GM18511 (cell line): Measurements from ENCODE around the gene RASSF3.
A peak's percentile ranks its signal among the peaks of the same experiment; 100 is the strongest.

Source experiments
- ATAC-seq: cut with Tn5 transposase; IDR thresholded peaks from one replicate; pipeline ENCODE4 v1.9.1; 2021; ENCODE audit warnings: mild to moderate bottlenecking, moderate library complexity; ENCODE audit not compliant: unreplicated experiment

Gene RASSF3

GRCh38 chr12:64667793-64668192, 57.5 kb downstream of the RASSF3 start:
- ATAC-seq = no peak

DNA sequence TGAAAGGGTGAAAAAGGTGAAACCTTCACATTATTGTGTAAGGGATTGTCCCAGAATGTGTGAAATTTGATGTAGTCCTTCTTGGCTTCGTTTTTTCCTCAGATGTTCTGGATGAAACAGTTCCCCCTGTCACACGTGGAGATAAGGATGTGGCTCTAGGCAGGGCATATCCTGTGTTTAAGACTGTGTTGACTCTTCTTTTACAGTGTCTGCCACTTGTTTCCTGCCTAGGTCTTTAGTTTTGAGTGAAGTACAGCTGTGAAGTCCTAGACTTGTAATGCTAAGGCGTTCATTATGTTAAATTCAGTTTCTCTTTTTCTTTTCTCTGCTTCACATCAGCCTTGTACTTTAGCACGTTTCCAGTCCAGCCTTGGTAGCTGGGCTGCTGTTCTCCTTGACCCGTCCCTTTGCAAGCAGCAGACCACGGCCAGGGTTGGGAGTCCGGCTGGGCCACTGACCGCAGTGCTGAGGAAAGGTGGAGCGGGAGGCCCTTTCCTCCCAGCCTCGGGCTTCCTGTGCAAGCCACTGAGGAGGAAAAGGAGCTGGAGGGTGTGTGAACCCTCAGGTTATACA, 59.1 kb downstream of the RASSF3 start:
- ATAC-seq = peak; percentile 68

DNA sequence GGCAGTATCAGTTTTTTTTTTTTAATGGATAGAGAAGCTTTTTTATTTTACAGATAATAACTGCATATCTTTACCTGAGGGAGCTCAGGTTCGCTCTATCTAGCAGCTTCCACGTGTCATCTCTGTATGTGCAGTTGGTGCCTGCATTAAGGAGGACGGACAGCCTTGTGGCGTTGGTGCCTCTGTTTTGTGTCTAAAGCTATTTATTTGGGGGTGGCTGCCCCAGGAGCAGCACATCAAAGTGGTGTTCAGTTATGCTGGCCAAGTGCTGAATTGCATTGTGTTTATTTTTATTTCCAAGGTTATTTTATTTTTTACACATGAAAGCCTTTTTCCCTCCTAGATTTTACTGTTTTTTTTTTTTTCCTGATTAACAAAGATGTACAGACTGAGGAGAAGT, 59.7 kb downstream of the RASSF3 start:
- ATAC-seq = no peak

DNA sequence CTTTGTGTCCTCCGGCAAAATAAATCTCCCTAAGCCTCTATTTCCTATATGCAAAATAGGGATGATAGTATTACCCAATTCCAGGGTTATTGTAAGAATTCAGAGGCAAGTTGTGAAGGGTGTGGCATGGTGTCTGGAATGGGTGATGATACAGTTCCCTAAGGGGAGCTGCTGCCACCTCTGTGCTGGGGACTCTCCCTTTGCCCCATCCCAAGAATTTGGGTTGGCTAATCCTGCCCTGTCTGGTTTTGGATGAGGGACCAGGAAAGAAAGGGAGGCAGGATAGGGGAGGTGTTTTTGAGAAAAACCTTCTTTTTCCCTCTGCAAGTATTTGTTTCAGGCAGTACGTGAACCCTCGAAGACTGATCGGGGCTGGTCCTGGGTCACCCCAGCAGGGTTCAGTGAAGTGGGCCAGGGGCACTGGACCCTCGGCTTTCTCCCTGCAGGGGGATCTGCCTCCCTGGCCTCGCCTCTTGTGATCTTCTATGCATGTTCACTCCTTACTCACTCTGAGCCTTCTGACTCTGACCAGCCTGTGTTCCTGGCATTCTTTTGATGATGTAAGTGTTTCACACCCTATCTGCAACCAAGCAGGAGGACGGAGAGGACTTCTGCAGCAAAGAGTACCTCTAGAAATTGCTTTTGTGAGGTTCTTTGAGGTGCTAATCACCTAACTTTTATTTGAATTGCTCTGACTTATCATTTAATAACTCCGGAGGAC, 60.8 kb downstream of the RASSF3 start:
- no peak for ATAC-seq

DNA sequence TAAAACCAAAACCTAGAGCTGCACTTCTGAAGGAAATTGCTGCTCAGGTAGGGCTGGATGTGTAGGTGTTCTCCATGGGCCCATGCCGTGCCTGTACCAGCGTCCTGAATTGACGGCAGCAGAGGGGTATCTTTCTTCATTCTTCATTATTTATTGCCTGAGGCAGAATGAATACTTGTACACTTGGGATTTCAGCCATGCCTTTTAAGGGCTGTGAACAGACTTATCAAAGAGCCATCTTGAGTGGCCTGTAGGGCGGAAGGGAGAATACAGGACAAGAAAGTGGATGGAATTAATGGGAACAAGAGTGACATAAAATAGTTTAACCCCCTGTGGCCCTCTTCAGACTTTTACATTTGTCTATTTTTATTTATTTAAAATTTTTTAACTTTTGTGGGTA, 61.4 kb downstream of the RASSF3 start:
- no peak for ATAC-seq

- ATAC-seq = no peak
These were observed 62.7 kb downstream of the RASSF3 start for GRCh38 chr12:64672925-64673409.

- ATAC-seq = no peak
These were observed 63.3 kb downstream of the RASSF3 start for GRCh38 chr12:64673490-64674169.

- no peak for ATAC-seq
These were observed 64.2 kb downstream of the RASSF3 start for GRCh38 chr12:64674367-64674922.

- no peak for ATAC-seq
These were observed 65.5 kb downstream of the RASSF3 start for GRCh38 chr12:64675795-64676194.

DNA sequence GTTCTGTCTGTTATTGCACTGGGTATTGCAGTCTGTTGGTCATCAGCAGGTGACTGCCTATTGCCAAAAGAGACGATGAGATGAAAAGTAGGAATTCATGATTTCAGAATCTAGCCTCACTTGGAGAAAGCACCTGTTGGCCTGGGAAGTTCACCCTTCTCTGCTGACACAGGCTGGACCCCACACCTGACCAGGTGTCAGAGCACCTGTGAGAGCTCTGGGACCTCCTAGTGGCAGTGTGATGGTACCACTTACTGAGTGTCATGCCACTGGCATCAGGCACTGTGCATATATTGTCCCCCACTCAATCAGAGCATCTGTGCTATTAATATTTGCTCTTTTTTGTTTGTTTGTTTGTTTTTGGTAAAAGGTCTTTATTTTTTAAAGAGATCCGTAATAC, 68.0 kb downstream of the RASSF3 start:
- ATAC-seq = no peak

GRCh38 chr12:64678835-64679234, 68.5 kb downstream of the RASSF3 start:
- no peak for ATAC-seq

DNA sequence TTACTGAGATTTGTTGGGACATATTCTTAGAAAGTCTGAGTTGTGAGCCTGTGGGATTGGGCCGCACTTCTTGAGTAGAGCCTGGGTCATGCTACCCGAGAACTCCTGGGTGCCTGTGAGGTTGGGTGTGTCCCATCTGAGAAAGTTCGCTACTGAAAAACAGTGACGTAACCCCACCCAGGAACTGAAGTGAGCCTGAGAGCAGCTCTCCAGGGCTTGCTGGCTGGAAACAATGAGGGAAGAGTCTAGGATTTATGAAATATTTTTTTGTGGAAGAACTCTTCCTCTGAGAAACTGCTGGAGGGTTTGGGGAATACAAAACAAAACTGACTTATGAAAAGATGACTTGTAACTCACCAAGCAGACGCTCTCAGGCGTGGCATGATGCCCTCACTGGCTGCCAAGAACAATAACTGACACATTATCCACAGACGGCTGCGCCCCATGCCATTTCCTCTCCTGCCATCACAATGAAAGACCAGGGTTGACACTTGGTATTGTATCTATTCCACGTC, 69.2 kb downstream of the RASSF3 start:
- peak; percentile 52 for ATAC-seq

- ATAC-seq = no peak
These were observed 69.9 kb downstream of the RASSF3 start for GRCh38 chr12:64680235-64680634.

DNA sequence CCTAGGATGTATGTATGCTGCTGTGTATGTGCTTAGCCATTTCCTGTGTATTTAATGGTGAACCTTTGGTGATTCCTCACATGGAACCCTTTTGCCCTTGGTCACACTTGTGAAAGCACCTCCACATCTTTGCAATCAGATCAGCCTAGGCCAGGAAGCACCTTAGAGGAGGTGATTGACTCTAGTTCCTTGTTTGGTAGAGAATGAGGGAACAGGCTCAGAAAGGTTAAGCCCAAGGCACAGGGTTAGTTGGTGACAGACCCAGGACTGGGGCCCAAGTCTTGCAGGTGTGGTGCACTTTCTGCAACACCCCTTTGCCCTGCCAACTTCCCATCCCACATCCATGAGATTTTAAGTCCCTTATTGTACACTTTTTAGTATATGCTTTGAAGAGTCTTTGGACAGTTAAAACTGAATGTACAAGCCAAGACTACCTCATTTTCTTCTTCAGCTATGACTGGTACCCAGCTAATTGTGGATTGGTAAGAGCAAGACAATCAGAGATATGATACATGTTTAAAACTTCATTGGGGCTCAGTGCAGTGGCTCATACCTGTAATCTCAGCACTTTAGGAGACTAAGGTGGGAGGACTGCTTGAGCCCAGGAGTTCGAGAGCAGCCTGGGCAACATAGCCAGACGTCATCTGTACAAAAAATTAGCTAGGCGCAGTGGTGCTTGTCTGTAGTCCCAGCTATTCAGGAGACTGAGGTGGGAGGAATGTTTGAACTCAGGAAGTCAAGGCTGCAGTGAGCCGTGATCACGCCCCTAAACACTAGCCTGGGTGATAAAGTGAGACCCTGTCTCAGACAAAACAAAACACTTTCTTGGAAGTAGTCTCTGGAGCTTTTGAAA, 71.1 kb downstream of the RASSF3 start:
- no peak for ATAC-seq

DNA sequence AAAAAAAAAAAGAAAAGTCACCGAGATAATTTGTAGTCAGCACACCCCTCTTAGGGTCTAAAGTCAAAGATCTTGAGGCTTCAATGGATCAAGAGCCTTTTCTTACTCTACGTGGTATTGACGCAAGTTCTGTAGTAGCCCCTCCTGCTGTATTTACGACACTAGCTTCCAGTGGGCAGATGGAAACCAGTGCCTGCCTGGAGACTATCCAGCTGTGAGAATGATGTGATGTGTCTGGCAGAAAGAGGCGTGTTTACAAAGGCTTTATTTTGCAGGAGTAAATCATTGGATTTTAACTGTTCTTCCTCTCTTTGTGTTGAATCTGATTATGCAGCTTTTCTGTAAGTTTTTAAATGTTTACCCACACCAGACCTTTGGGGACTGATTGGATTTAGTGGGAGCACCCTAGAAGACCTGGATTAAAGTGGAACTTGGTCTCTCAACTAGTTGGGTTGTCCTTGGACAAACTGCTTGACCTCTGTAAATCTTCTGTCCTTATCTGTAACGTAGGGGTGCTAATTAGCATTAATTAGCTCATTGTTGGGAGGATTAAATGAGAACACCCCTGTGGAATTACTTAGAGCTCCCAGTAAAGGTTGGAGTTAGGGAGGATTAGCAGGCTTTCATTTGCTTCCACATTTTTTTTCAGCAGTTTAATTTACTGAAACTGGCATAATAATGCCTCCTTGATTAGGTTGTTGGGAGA, 72.4 kb downstream of the RASSF3 start:
- ATAC-seq = no peak

DNA sequence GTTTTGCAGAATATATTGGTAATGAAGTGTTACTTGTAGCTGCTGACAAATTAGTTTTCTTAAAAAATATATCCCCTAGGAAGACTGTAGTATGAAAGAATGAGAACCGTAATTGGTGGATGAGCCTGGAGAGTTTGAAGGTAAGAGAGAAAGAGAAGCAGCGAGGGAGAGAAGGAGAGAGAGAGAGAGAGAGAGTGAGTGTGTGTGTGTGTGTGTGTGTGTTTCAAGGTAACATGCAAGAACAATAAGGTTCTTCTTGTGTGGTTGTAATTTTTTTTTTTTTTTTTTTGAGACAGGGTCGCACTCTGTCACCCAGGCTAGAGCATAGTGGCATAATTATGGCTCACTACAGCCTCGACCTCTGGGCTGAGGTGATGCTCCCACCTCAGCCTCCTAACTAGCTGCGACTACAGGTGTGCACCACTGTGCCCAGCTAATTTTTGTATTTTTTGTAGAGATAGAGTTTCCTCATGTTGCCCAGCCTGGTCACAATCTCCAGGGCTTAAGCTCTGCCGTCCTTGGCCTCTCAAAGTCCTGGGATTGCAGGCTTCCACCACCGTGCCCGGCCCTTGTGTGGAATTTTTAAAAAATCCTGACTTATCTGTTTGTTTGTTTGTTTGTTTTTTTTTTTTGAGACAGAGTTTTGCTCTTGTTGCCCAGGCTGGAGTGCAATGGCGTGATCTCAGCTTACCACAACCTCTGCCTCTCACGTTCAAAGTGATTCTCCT, 73.7 kb downstream of the RASSF3 start:
- no peak for ATAC-seq

GRCh38 chr12:64685050-64685449, 74.8 kb downstream of the RASSF3 start:
- ATAC-seq = no peak

DNA sequence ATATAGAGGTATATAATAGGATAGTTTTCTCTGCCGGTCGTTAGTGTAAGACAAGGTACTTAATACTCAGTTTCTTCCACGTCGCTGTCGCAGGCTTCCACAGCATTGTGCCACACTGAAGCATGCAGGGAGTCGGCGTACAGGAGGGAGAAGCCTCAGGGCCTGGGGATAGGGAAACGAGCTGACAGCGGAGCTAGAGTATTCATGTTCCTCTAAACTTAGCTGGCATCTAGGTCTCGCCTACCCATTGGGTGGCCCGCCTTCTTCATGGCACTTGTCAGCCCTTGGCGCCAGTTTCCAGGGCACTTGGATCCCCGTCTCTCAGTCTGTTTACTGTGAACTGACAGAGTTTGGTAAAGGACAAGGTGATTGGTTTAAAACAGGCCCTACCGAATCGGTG, 75.3 kb downstream of the RASSF3 start:
- no peak for ATAC-seq

DNA sequence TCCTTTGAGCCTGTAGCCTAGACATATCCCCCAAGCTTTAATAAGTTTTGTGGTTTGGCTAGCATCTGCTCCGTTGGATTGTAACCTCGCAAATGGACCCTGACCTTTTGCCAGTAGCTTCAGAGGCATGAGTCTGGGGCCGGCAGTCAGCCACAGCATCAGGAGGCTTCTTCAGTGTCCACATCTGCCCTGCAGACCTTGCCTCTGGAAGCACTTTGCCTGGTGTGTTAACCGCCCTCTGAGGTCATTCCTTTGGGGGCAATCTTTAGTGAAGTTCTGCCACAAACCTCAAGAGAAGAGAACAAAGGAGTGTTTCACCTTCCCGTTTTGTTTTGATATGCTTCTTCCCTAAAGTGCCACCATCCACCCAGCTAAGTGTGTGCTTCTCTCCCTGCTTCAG, 77.5 kb downstream of the RASSF3 start:
- ATAC-seq = no peak
